Measurements from ENCODE around the gene JMJD8. TPM values are rescaled to one million over a fixed set of nuclear protein-coding genes. Genes with fewer than 3 reads are reported as not detected.

JMJD8 gene
- total and polyA plus RNA-seq, 2 experiments from 2014 or later, result 48.5 to 82.5 TPM

DNA sequence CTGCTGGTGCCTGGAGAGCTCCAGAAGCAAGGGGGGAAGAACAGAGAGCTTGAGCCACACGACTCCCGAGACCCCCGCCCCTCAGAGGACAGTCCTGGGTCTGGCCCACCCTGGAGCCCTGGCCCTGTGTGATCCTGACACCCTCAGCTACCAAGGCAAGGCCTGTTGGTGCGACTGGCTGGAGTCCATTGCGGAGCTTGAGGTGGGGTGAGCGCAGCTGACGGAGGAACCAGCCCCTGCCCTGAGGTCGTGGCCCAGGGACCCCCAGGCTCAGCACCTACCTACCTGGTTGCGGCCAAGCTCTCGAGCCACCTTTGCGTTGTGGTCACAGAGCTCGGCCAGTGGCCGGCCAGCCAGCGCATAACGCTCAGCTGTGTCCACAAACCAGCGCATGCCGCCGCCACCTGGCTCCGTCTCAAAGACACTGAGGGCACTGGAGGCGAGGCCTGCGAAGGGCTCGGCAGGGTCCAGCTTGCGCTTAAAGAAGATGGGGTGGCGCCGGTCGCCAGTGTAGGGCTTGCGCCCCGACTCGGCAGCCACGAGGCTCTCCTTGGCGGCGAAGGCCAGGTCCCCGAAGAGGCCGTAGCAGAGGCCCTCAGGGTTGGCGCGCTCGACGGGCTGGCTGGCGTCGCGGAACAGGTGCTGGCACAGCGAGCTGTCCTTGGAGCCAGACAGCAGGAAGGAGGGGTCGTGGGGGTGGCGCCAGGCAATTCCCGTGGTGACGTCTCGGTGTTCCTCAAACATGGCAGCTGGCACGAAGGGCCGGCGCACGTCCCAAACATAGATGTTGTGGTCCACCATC lies 2.5 kb upstream of the JMJD8 start:
- ATAC-seq, result no peak

More for the DNA sequence above, 2.5 kb upstream of the JMJD8 start:
- no peak overlapping the region for H3K27ac Mint-ChIP-seq
- Histone ChIP-seq H3K36me3 (ENCODE audit: insufficient read depth) (no peaks in the 10 kb centered on the region; the same call in 1 of the 2 replicates), H3K9me2 (ENCODE audit: insufficient read depth) (no peaks in the 10 kb centered on the region), H3K4me3 (no peak overlapping the region), H3K4me2 (no peak overlapping the region), H3K4me1 (ENCODE audit: insufficient read depth) (peaks cover 5% of the 10 kb centered on the region; the same call in 1 of the 2 replicates), H3K79me2 (replicated peaks; ENCODE audit: insufficient read depth) (no peaks in the 10 kb centered on the region; the same call in 1 of the 2 replicates), H3K27me3 (ENCODE audit: insufficient read depth) (peaks cover 10% of the 10 kb centered on the region), H3F3A (replicated peaks; ENCODE audit: low read depth) (peaks cover 16% of the 10 kb centered on the region), H2AFZ (no peak overlapping the region), H4K20me1 (replicated peaks; ENCODE audit: insufficient read depth) (peaks cover 8% of the 10 kb centered on the region; the same call in 1 of the 2 replicates), H3K27ac (ENCODE audit: low read depth) (no peak overlapping the region)
- TF ChIP-seq, protein P1, sequence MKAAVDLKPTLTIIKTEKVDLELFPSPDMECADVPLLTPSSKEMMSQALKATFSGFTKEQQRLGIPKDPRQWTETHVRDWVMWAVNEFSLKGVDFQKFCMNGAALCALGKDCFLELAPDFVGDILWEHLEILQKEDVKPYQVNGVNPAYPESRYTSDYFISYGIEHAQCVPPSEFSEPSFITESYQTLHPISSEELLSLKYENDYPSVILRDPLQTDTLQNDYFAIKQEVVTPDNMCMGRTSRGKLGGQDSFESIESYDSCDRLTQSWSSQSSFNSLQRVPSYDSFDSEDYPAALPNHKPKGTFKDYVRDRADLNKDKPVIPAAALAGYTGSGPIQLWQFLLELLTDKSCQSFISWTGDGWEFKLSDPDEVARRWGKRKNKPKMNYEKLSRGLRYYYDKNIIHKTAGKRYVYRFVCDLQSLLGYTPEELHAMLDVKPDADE (IDR thresholded peaks at IDR 0.05), result no peak
- TF ChIP-seq, protein P2, sequence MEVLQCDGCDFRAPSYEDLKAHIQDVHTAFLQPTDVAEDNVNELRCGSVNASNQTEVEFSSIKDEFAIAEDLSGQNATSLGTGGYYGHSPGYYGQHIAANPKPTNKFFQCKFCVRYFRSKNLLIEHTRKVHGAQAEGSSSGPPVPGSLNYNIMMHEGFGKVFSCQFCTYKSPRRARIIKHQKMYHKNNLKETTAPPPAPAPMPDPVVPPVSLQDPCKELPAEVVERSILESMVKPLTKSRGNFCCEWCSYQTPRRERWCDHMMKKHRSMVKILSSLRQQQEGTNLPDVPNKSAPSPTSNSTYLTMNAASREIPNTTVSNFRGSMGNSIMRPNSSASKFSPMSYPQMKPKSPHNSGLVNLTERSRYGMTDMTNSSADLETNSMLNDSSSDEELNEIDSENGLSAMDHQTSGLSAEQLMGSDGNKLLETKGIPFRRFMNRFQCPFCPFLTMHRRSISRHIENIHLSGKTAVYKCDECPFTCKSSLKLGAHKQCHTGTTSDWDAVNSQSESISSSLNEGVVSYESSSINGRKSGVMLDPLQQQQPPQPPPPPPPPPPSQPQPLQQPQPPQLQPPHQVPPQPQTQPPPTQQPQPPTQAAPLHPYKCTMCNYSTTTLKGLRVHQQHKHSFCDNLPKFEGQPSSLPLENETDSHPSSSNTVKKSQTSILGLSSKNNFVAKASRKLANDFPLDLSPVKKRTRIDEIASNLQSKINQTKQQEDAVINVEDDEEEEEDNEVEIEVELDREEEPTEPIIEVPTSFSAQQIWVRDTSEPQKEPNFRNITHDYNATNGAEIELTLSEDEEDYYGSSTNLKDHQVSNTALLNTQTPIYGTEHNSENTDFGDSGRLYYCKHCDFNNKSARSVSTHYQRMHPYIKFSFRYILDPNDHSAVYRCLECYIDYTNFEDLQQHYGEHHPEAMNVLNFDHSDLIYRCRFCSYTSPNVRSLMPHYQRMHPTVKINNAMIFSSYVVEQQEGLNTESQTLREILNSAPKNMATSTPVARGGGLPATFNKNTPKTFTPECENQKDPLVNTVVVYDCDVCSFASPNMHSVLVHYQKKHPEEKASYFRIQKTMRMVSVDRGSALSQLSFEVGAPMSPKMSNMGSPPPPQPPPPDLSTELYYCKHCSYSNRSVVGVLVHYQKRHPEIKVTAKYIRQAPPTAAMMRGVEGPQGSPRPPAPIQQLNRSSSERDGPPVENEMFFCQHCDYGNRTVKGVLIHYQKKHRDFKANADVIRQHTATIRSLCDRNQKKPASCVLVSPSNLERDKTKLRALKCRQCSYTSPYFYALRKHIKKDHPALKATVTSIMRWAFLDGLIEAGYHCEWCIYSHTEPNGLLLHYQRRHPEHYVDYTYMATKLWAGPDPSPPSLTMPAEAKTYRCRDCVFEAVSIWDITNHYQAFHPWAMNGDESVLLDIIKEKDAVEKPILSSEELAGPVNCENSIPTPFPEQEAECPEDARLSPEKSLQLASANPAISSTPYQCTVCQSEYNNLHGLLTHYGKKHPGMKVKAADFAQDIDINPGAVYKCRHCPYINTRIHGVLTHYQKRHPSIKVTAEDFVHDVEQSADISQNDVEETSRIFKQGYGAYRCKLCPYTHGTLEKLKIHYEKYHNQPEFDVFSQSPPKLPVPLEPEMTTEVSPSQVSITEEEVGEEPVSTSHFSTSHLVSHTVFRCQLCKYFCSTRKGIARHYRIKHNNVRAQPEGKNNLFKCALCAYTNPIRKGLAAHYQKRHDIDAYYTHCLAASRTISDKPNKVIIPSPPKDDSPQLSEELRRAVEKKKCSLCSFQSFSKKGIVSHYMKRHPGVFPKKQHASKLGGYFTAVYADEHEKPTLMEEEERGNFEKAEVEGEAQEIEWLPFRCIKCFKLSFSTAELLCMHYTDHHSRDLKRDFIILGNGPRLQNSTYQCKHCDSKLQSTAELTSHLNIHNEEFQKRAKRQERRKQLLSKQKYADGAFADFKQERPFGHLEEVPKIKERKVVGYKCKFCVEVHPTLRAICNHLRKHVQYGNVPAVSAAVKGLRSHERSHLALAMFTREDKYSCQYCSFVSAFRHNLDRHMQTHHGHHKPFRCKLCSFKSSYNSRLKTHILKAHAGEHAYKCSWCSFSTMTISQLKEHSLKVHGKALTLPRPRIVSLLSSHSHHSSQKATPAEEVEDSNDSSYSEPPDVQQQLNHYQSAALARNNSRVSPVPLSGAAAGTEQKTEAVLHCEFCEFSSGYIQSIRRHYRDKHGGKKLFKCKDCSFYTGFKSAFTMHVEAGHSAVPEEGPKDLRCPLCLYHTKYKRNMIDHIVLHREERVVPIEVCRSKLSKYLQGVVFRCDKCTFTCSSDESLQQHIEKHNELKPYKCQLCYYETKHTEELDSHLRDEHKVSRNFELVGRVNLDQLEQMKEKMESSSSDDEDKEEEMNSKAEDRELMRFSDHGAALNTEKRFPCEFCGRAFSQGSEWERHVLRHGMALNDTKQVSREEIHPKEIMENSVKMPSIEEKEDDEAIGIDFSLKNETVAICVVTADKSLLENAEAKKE (CRISPR knock-in tag; IDR thresholded peaks at IDR 0.05), result no peak
- TF ChIP-seq NANOG (IDR thresholded peaks at IDR 0.05; ENCODE audit: borderline replicate concordance) (no peak), POLR2AphosphoS5 (IDR thresholded peaks at IDR 0.05; ENCODE audit: low read depth) (no peak), ZNF114 (CRISPR knock-in tag; IDR thresholded peaks at IDR 0.05) (no peak), CREB1 (CRISPR knock-in tag; IDR thresholded peaks at IDR 0.05; ENCODE audit: low read depth) (no peak), STAT1 (IDR thresholded peaks at IDR 0.05; ENCODE audit: unreplicated experiment) (no peak), JUNB (IDR thresholded peaks at IDR 0.05; ENCODE audit: unreplicated experiment) (no peak), EZH2phosphoT487 (IDR thresholded peaks at IDR 0.05; ENCODE audit: unreplicated experiment) (no peak), EZH2 (IDR thresholded peaks at IDR 0.05; ENCODE audit: low read depth, unreplicated experiment) (no peak), ZNF331 (CRISPR knock-in tag; IDR thresholded peaks at IDR 0.05; ENCODE audit: low read depth) (no peak)
- TF ChIP-seq, protein P3, sequence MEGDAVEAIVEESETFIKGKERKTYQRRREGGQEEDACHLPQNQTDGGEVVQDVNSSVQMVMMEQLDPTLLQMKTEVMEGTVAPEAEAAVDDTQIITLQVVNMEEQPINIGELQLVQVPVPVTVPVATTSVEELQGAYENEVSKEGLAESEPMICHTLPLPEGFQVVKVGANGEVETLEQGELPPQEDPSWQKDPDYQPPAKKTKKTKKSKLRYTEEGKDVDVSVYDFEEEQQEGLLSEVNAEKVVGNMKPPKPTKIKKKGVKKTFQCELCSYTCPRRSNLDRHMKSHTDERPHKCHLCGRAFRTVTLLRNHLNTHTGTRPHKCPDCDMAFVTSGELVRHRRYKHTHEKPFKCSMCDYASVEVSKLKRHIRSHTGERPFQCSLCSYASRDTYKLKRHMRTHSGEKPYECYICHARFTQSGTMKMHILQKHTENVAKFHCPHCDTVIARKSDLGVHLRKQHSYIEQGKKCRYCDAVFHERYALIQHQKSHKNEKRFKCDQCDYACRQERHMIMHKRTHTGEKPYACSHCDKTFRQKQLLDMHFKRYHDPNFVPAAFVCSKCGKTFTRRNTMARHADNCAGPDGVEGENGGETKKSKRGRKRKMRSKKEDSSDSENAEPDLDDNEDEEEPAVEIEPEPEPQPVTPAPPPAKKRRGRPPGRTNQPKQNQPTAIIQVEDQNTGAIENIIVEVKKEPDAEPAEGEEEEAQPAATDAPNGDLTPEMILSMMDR (conservative IDR thresholded peaks at IDR 0.05; ENCODE audit: low read depth in 2 of 2), result no peak
- TF ChIP-seq, protein P4, sequence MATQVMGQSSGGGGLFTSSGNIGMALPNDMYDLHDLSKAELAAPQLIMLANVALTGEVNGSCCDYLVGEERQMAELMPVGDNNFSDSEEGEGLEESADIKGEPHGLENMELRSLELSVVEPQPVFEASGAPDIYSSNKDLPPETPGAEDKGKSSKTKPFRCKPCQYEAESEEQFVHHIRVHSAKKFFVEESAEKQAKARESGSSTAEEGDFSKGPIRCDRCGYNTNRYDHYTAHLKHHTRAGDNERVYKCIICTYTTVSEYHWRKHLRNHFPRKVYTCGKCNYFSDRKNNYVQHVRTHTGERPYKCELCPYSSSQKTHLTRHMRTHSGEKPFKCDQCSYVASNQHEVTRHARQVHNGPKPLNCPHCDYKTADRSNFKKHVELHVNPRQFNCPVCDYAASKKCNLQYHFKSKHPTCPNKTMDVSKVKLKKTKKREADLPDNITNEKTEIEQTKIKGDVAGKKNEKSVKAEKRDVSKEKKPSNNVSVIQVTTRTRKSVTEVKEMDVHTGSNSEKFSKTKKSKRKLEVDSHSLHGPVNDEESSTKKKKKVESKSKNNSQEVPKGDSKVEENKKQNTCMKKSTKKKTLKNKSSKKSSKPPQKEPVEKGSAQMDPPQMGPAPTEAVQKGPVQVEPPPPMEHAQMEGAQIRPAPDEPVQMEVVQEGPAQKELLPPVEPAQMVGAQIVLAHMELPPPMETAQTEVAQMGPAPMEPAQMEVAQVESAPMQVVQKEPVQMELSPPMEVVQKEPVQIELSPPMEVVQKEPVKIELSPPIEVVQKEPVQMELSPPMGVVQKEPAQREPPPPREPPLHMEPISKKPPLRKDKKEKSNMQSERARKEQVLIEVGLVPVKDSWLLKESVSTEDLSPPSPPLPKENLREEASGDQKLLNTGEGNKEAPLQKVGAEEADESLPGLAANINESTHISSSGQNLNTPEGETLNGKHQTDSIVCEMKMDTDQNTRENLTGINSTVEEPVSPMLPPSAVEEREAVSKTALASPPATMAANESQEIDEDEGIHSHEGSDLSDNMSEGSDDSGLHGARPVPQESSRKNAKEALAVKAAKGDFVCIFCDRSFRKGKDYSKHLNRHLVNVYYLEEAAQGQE (IDR thresholded peaks at IDR 0.05; ENCODE audit: unreplicated experiment), result no peak
- H3K4me3 Mint-ChIP-seq, result no peak overlapping the region
- peaks cover 26% of the 10 kb centered on the region for H3K36me3 Mint-ChIP-seq (ENCODE audit: low read depth)
- H3K4me1 Mint-ChIP-seq, result peaks cover 8% of the 10 kb centered on the region
- no peak for DNase-seq (ENCODE audit: low spot score)
- peaks cover 21% of the 10 kb centered on the region for H3K27me3 Mint-ChIP-seq (ENCODE audit: insufficient read depth, low read depth, poor library complexity)
- no peaks in the 10 kb centered on the region; the same call in 1 of the 3 replicates for H3K9me3 Mint-ChIP-seq
